ENCODE data around the gene CAMTA1. TPM values are rescaled to one million over a fixed set of nuclear protein-coding genes. Genes with fewer than 3 reads are reported as not detected.
"Not testable (repeated sequence)": the region's sequence is repeated elsewhere in the genome, so short reads cannot be mapped to it uniquely, and the experiment has no call there.

The CAMTA1 gene
- total RNA-seq, 1 donor = 71.6 TPM

- no peak overlapping the region for H3K4me3 ChIP-seq (ENCODE audit: low read length)
- no peaks in the 10 kb centered on the region for H3K4me1 ChIP-seq (ENCODE audit: insufficient read depth, low read length)
- no peaks in the 10 kb centered on the region for H3K9me3 ChIP-seq (ENCODE audit: low read depth, low read length)
- H3K27me3 ChIP-seq (ENCODE audit: insufficient read depth, low read length) = no peaks in the 10 kb centered on the region
Measured at GRCh38 chr1:7130127-7130526, 344.9 kb downstream of the CAMTA1 start.

GRCh38 chr1:7135493-7135892, 350.2 kb downstream of the CAMTA1 start:
- no peaks in the 10 kb centered on the region for H3K9me3 ChIP-seq (ENCODE audit: low read depth, low read length)
- no peaks in the 10 kb centered on the region for H3K27me3 ChIP-seq (ENCODE audit: insufficient read depth, low read length)
- no peak overlapping the region for H3K4me3 ChIP-seq (ENCODE audit: low read length)
- H3K4me1 ChIP-seq (ENCODE audit: insufficient read depth, low read length) = no peaks in the 10 kb centered on the region

GRCh38 chr1:7136166-7136953, 351.1 kb downstream of the CAMTA1 start:
- no peak overlapping the region for H3K4me3 ChIP-seq (ENCODE audit: low read length)
- no peaks in the 10 kb centered on the region for H3K4me1 ChIP-seq (ENCODE audit: insufficient read depth, low read length)
- H3K9me3 ChIP-seq (ENCODE audit: low read depth, low read length) = no peaks in the 10 kb centered on the region
- no peaks in the 10 kb centered on the region for H3K27me3 ChIP-seq (ENCODE audit: insufficient read depth, low read length)

GRCh38 chr1:7140251-7140650, 355.0 kb downstream of the CAMTA1 start:
- no peaks in the 10 kb centered on the region for H3K9me3 ChIP-seq (ENCODE audit: low read depth, low read length)
- H3K27me3 ChIP-seq (ENCODE audit: insufficient read depth, low read length) = no peaks in the 10 kb centered on the region
- H3K4me3 ChIP-seq (ENCODE audit: low read length) = no peak overlapping the region
- no peaks in the 10 kb centered on the region for H3K4me1 ChIP-seq (ENCODE audit: insufficient read depth, low read length)

DNA sequence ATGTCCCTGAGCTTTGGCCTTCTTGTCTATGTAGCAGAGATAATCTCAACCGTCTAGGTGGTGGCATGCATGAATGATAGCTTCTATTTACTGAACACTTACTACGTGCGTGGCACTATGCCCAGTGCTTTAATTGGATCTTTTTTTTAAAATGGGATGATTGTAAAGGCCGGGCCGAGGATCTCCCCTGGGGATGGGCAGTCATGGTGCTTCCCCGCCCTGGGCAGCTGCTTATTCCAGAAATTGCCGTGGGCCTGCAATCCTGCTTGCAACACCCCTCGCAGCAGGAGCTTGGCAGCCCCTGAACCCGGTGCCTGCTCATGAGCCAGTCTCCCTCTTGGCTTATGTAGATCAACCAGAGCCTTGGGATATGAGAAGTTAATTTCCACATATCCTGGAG, 360.7 kb downstream of the CAMTA1 start:
- H3K4me1 ChIP-seq (ENCODE audit: insufficient read depth, low read length) = no peaks in the 10 kb centered on the region
- no peaks in the 10 kb centered on the region for H3K27me3 ChIP-seq (ENCODE audit: insufficient read depth, low read length)
- no peak overlapping the region for H3K4me3 ChIP-seq (ENCODE audit: low read length)
- H3K9me3 ChIP-seq (ENCODE audit: low read depth, low read length) = no peaks in the 10 kb centered on the region

GRCh38 chr1:7146710-7147109, 361.5 kb downstream of the CAMTA1 start:
- no peaks in the 10 kb centered on the region for H3K4me1 ChIP-seq (ENCODE audit: insufficient read depth, low read length)
- H3K9me3 ChIP-seq (ENCODE audit: low read depth, low read length) = no peaks in the 10 kb centered on the region
- H3K27me3 ChIP-seq (ENCODE audit: insufficient read depth, low read length) = no peaks in the 10 kb centered on the region
- no peak overlapping the region for H3K4me3 ChIP-seq (ENCODE audit: low read length)

DNA sequence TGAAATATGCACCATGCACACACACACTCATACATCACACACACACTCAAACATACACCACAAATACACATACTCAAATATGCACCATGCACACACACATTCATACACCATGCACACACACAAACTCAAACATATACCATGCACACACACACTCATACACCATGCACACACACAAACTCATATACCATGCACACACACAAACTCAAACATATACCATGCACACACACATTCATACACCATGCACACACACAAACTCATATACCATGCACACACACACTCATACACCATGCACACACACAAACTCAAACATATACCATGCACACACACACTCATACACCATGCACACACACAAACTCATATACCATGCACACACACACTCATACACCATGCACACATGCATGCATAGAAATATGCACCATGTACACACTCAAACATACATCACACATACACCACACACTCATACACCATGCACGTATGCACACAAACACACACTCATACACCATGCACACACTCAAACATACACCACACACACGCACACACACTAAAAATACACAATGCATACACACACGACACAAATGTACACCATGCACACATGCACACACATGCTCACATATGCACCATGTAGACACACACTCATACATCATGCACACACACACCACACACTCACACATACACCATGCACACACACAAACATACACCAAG, 362.5 kb downstream of the CAMTA1 start:
- not testable (repeated sequence) for H3K4me3 ChIP-seq (ENCODE audit: low read length); H3K27me3 ChIP-seq (ENCODE audit: insufficient read depth, low read length); H3K4me1 ChIP-seq (ENCODE audit: insufficient read depth, low read length)

DNA sequence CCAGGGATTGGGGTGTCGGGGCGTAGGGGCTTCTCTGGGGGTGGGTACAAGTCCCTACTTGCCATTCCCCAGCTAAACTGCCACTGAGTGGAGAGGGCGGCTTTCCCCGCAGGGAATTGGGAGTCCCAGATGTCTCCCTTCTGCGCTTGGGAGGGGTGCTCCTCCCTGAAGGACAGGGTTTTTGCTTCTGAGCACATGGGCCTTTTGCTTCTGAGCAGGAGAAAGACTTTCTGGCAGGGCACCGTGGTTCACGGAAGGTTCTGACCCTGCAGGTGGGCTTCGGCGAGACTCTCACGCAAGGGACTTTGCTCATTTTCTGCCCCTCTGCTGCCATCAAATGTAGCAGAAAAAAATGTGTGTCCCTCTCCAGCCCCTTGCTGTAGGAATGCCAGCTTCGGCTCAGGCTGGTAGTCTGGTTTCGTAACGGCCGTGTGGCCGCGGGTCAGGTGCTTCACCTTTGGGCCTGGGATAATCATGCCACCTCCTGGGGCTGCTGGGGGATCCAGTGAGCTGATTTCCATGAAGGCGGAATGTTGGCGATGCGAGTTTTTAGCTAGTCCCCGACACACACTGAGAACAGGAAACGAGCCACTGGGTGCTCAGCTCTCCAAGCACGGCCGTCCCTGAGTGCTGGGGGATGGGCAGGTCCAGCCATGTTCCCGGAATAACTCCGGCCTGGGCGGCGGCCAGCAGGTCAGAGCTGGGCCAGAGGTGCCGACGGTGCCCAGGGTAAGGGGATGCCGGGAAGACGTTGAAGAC, 364.0 kb downstream of the CAMTA1 start:
- Histone ChIP-seq H3K9me3 (ENCODE audit: low read depth, low read length) (no peaks in the 10 kb centered on the region), H3K27me3 (ENCODE audit: insufficient read depth, low read length) (no peaks in the 10 kb centered on the region), H3K4me3 (ENCODE audit: low read length) (no peak overlapping the region), H3K4me1 (ENCODE audit: insufficient read depth, low read length) (no peaks in the 10 kb centered on the region)

More for the DNA sequence above, 362.5 kb downstream of the CAMTA1 start:
- H3K9me3 ChIP-seq (ENCODE audit: low read depth, low read length) = not testable (repeated sequence)

DNA sequence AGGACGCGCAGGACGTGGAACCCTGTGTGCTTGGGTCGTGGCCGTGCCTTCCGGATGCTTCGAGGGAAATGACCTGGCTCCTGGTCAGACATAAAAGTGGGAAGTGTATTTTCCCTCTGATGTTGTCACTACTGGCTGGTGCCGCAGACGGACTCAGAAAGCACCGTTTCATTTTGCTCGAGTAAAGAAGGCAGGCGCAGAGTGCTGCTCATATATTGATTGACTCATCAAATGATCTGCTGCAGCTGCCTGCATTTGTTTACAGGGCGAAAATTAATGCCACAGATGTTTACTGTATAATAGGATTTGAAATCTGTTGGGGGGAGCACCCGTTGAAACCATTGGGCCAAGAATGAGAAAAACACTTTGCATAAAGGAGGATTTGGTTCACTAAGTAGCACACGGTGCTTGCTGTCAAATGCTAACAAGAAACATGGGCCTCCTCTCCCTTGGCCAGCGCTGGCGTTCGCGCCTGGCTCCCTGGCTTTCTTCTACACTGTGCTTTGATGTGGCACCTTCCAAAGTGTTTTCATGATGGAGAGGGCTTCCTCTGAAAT, 365.5 kb downstream of the CAMTA1 start:
- Histone ChIP-seq H3K9me3 (ENCODE audit: low read depth, low read length) (no peaks in the 10 kb centered on the region), H3K4me1 (ENCODE audit: insufficient read depth, low read length) (no peaks in the 10 kb centered on the region), H3K27me3 (ENCODE audit: insufficient read depth, low read length) (no peaks in the 10 kb centered on the region), H3K4me3 (ENCODE audit: low read length) (no peak overlapping the region)

GRCh38 chr1:7151978-7152377, 366.7 kb downstream of the CAMTA1 start:
- Histone ChIP-seq H3K27me3 (ENCODE audit: insufficient read depth, low read length) (no peaks in the 10 kb centered on the region), H3K4me3 (ENCODE audit: low read length) (no peak overlapping the region), H3K9me3 (ENCODE audit: low read depth, low read length) (no peaks in the 10 kb centered on the region), H3K4me1 (ENCODE audit: insufficient read depth, low read length) (no peaks in the 10 kb centered on the region)

GRCh38 chr1:7152655-7153054, 367.4 kb downstream of the CAMTA1 start:
- Histone ChIP-seq H3K4me1 (ENCODE audit: insufficient read depth, low read length) (no peaks in the 10 kb centered on the region), H3K9me3 (ENCODE audit: low read depth, low read length) (no peaks in the 10 kb centered on the region), H3K27me3 (ENCODE audit: insufficient read depth, low read length) (no peaks in the 10 kb centered on the region), H3K4me3 (ENCODE audit: low read length) (no peak overlapping the region)

- no peaks in the 10 kb centered on the region for H3K27me3 ChIP-seq (ENCODE audit: insufficient read depth, low read length)
- H3K4me3 ChIP-seq (ENCODE audit: low read length) = no peak overlapping the region
- no peaks in the 10 kb centered on the region for H3K9me3 ChIP-seq (ENCODE audit: low read depth, low read length)
- no peaks in the 10 kb centered on the region for H3K4me1 ChIP-seq (ENCODE audit: insufficient read depth, low read length)
Measured at GRCh38 chr1:7153464-7153863, 368.2 kb downstream of the CAMTA1 start.

GRCh38 chr1:7159116-7159781, 374.0 kb downstream of the CAMTA1 start:
- no peaks in the 10 kb centered on the region for H3K9me3 ChIP-seq (ENCODE audit: low read depth, low read length)
- H3K4me1 ChIP-seq (ENCODE audit: insufficient read depth, low read length) = no peaks in the 10 kb centered on the region
- H3K27me3 ChIP-seq (ENCODE audit: insufficient read depth, low read length) = no peaks in the 10 kb centered on the region
- no peak overlapping the region for H3K4me3 ChIP-seq (ENCODE audit: low read length)

GRCh38 chr1:7168554-7168953, 383.3 kb downstream of the CAMTA1 start:
- H3K27me3 ChIP-seq (ENCODE audit: insufficient read depth, low read length); H3K4me1 ChIP-seq (ENCODE audit: insufficient read depth, low read length); H3K9me3 ChIP-seq (ENCODE audit: low read depth, low read length); H3K4me3 ChIP-seq (ENCODE audit: low read length): not testable (repeated sequence)

- Histone ChIP-seq H3K4me1 (ENCODE audit: insufficient read depth, low read length) (no peaks in the 10 kb centered on the region), H3K9me3 (ENCODE audit: low read depth, low read length) (no peaks in the 10 kb centered on the region), H3K27me3 (ENCODE audit: insufficient read depth, low read length) (no peaks in the 10 kb centered on the region), H3K4me3 (ENCODE audit: low read length) (no peak overlapping the region)
Measured at GRCh38 chr1:7171168-7171567, 385.9 kb downstream of the CAMTA1 start.
